Measurements from ENCODE around the gene BFSP2. TPM values are rescaled to one million over a fixed set of nuclear protein-coding genes. Genes with fewer than 3 reads are reported as not detected.
A peak's percentile ranks its signal among the peaks of the same experiment; 100 is the strongest.

The BFSP2 gene
- total and polyA plus RNA-seq, 2 of the 4 experiments (the other 2 are of a cell fraction): not detected

- TF ChIP-seq FOS (IDR thresholded peaks at IDR 0.05; ENCODE audit: low read depth, low read length): no peak
These were observed 74.5 kb downstream of the BFSP2 start (continued) for GRCh38 chr3:133474251-133474801.

- Histone ChIP-seq H3K9me1 (ENCODE audit: insufficient read depth, low read length) (peaks cover 6% of the 10 kb centered on the region), H2BK20ac (ENCODE audit: low read depth, low read length) (peak overlapping the region; percentile 53), H2BK5ac (ENCODE audit: low read depth, low read length, poor library complexity, severe bottlenecking) (peak overlapping the region; percentile 45), H3K4me3 (ENCODE audit: insufficient read depth, low read depth, low read length) (no peak overlapping the region), H3K27me3 (ENCODE audit: control insufficient read depth, insufficient read depth, low read length) (no peaks in the 10 kb centered on the region; the same call in 1 of the 2 replicates), H3K4me1 (ENCODE audit: control insufficient read depth, insufficient read depth, low read length) (peaks cover 11% of the 10 kb centered on the region), H2AK9ac (replicated peaks; ENCODE audit: low read depth, low read length, poor library complexity) (no peak overlapping the region), H2AFZ (replicated peaks; ENCODE audit: low read length, poor library complexity) (peak overlapping the region; percentile 4), H2BK15ac (ENCODE audit: low read depth, low read length) (peak overlapping the region; percentile 26; the same call in 1 of the 3 replicates), H3K27ac (ENCODE audit: insufficient read depth, low read length) (peak overlapping the region; percentile 61; the same call in 1 of the 2 replicates), H3K56ac (ENCODE audit: extremely low read depth, insufficient read depth, low read length) (no peak overlapping the region), H4K5ac (ENCODE audit: low read depth, low read length) (peak overlapping the region; percentile 27), H4K8ac (ENCODE audit: low read depth in 2 of 2, low read length in 2 of 2) (peak overlapping the region in 1 of 2 experiments; percentile 28; a peak in 1 of 4 replicates), H3K18ac (ENCODE audit: low read depth, low read length) (peak overlapping the region; percentile 80), H4K20me1 (ENCODE audit: insufficient read depth, low read length) (no peaks in the 10 kb centered on the region), H3K79me1 (ENCODE audit: low read depth in 1 of 2, low read length in 2 of 2) (no peaks in the 10 kb centered on the region), H3K4ac (ENCODE audit: low read depth, low read length) (peak overlapping the region; percentile 64), H3K14ac (replicated peaks; ENCODE audit: low read depth, low read length) (peak overlapping the region; percentile 23), H3K9me3 (ENCODE audit: control insufficient read depth, insufficient read depth, low read length) (no peaks in the 10 kb centered on the region), H2AK5ac (ENCODE audit: low read depth, low read length) (peak overlapping the region; percentile 13; the same call in 1 of the 2 replicates), H3K4me2 (ENCODE audit: low read depth, low read length) (peak overlapping the region; percentile 8; the same call in 1 of the 2 replicates), H3K23ac (ENCODE audit: low read depth, low read length) (no peak overlapping the region), H3K36me3 (ENCODE audit: control insufficient read depth, insufficient read depth, low read length) (no peaks in the 10 kb centered on the region), H4K91ac (ENCODE audit: insufficient read depth, low read depth, low read length) (peak overlapping the region; percentile 37), H2BK120ac (ENCODE audit: low read depth, low read length) (peak overlapping the region; percentile 33; the same call in 1 of the 2 replicates), H3K9ac (ENCODE audit: low read depth, low read length) (no peak overlapping the region)
- ChIA-PET POLR2A (ENCODE audit: unreplicated experiment) (no interaction called here), CTCF (interaction anchor here (1.1 to 1.5 kb wide), 3 partner anchors 14 to 57 kb away, joined by 3 to 4 read pairs (median 4); no protein-coding TSS in a partner anchor)
- DNase-seq: no peak
- dilution Hi-C loops (cut with HindIII; ENCODE audit: low sequenced_read_pairs, unreplicated experiment) (no loop called here), in situ Hi-C loops (cut with MboI; ENCODE audit: low sequenced_read_pairs) (loop anchor here (25.0 kb wide), 1 partner anchor 337 kb away; the partner anchor contains the start of gene SRPRB), intact Hi-C loops (cut with micrococcal nuclease) (no loop called here)
- TF ChIP-seq MXI1 (IDR thresholded peaks at IDR 0.05; ENCODE audit: borderline replicate concordance, low read depth, low read length) (no peak), NFE2L2 (IDR thresholded peaks at IDR 0.05; ENCODE audit: low read depth, low read length) (no peak), RFX5 (IDR thresholded peaks at IDR 0.05; ENCODE audit: low read depth, low read length) (no peak), MAFK (IDR thresholded peaks at IDR 0.05; ENCODE audit: low read depth, low read length) (no peak), BHLHE40 (IDR thresholded peaks at IDR 0.05; ENCODE audit: low read depth, low read length) (no peak), CEBPB (IDR thresholded peaks at IDR 0.05; ENCODE audit: low read depth, low read length) (no peak), RAD21 (IDR thresholded peaks at IDR 0.05; ENCODE audit: low read length) (no peak)
- 87% methylated on average over 3 of the region's 4 CpGs; no CpG with 5 or more reads in 1 of the 2 experiments for WGBS, 2 experiments (ENCODE audit: extremely low coverage in 2 of 2, insufficient read length in 1 of 2)
- peak; percentile 7 for ATAC-seq (ENCODE audit: low read depth)
- BruUV-seq (replicated peaks): no TSS peak
These were observed 75.0 kb downstream of the BFSP2 start for GRCh38 chr3:133474817-133475216.
